HEK293 (cell line): ENCODE data around the gene HBP1.

ENCODE experiments used
- CTCF ChIA-PET: fragments of 350-600 bp; formaldehyde crosslinking; extraction: SDS; loops from one replicate; lab custom pipeline; 2021; ENCODE audit warnings: antibody characterized with exemption; lab: Yijun Ruan, JAX
- POLR2A ChIA-PET: fragments of 300-600 bp; formaldehyde crosslinking; extraction: SDS; loops from one replicate; lab custom pipeline; 2020; ENCODE audit warnings: antibody characterized with exemption, inconsistent platforms; lab: Yijun Ruan, JAX
- H3K27ac ChIP-seq: fragments of 200-500 bp; sonication (Bioruptor generic); 2 replicates; pipeline ENCODE4 v1.5.1; 2014; ENCODE audit warnings: low read depth, low read length, control low read depth, inconsistent platforms; ENCODE audit errors: extremely low read depth
- H3K36me3 ChIP-seq, 2 experiments: fragments of 200-500 bp in 1 of 2; sonication (Bioruptor generic) in 1 of 2; 1 replicate in 1 of 2; 2 replicates in 1 of 2; pipeline ENCODE4 v1.5.1; 2014 to 2017; ENCODE audit warnings: inconsistent platforms in 2 of 2, low read length in 2 of 2; ENCODE audit not compliant: control insufficient read depth in 2 of 2, insufficient read depth in 1 of 2
- H3K4me1 ChIP-seq: fragments of 200-500 bp; sonication (Bioruptor generic); 2 replicates; pipeline ENCODE4 v1.5.1; 2014; ENCODE audit warnings: mild to moderate bottlenecking, low read length, inconsistent platforms; ENCODE audit not compliant: control insufficient read depth, insufficient read depth
- H3K4me3 ChIP-seq: 2 replicates; pipeline ENCODE4 v1.5.1; 2011; ENCODE audit warnings: low read depth, mild to moderate bottlenecking, control low read depth, low read length, moderate library complexity
- H3K9me3 ChIP-seq: fragments of 200-500 bp; sonication (Bioruptor generic); 2 replicates; pipeline ENCODE4 v1.5.1; 2014; ENCODE audit warnings: low read depth, low read length, inconsistent platforms; ENCODE audit not compliant: control insufficient read depth, insufficient read depth
- GFI1B ChIP-seq: fragments of 450-650 bp; formaldehyde crosslinking; IDR thresholded peaks from 2 replicates; pipeline ENCODE4 v1.5.1; 2016; ENCODE audit warnings: missing biosample characterization, missing genetic modification characterization
- ZBTB17 ChIP-seq: fragments of 450-650 bp; formaldehyde crosslinking; IDR thresholded peaks from 2 replicates; pipeline ENCODE4 v1.5.1; 2016; ENCODE audit warnings: missing biosample characterization, missing genetic modification characterization
- ZBTB48 ChIP-seq: fragments of 450-650 bp; formaldehyde crosslinking; IDR thresholded peaks from 2 replicates; pipeline ENCODE4 v1.5.1; 2016; ENCODE audit warnings: missing biosample characterization, missing genetic modification characterization
- ZFHX2 ChIP-seq: fragments of 450-650 bp; formaldehyde crosslinking; conservative IDR thresholded peaks from 2 replicates; pipeline ENCODE4 v1.5.1; 2016; ENCODE audit warnings: missing biosample characterization, missing genetic modification characterization
- ZNF114 ChIP-seq: fragments of 450-650 bp; formaldehyde crosslinking; IDR thresholded peaks from 2 replicates; pipeline ENCODE4 v1.5.0; 2017; ENCODE audit warnings: missing biosample characterization, missing genetic modification characterization
- ZNF16 ChIP-seq: fragments of 450-650 bp; formaldehyde crosslinking; IDR thresholded peaks from 2 replicates; pipeline ENCODE4 v1.5.1; 2016; ENCODE audit warnings: low read depth, missing biosample characterization, missing genetic modification characterization
- ZNF169 ChIP-seq: fragments of 450-650 bp; formaldehyde crosslinking; IDR thresholded peaks from 2 replicates; pipeline ENCODE4 v1.5.1; 2016; ENCODE audit warnings: missing biosample characterization, missing genetic modification characterization
- ZNF211 ChIP-seq: fragments of 450-650 bp; formaldehyde crosslinking; IDR thresholded peaks from 2 replicates; pipeline ENCODE4 v1.5.1; 2016; ENCODE audit warnings: low read depth, missing biosample characterization, missing genetic modification characterization
- ZNF214 ChIP-seq: fragments of 450-650 bp; formaldehyde crosslinking; IDR thresholded peaks from 2 replicates; pipeline ENCODE4 v1.5.1; 2017; ENCODE audit warnings: missing biosample characterization, mild to moderate bottlenecking, missing genetic modification characterization, borderline replicate concordance
- ZNF292 ChIP-seq: fragments of 450-650 bp; formaldehyde crosslinking; IDR thresholded peaks from 2 replicates; pipeline ENCODE4 v1.5.1; 2016; ENCODE audit warnings: low read depth, missing biosample characterization, missing genetic modification characterization, borderline replicate concordance
- ZNF501 ChIP-seq: fragments of 450-650 bp; formaldehyde crosslinking; IDR thresholded peaks from 2 replicates; pipeline ENCODE4 v1.5.1; 2016; ENCODE audit warnings: missing biosample characterization, missing genetic modification characterization
- ZNF510 ChIP-seq: fragments of 450-650 bp; formaldehyde crosslinking; IDR thresholded peaks from 2 replicates; pipeline ENCODE4 v1.5.1; 2018; ENCODE audit warnings: mild to moderate bottlenecking, missing genetic modification characterization, missing biosample characterization; ENCODE audit not compliant: insufficient replicate concordance
- ZNF555 ChIP-seq: fragments of 450-650 bp; formaldehyde crosslinking; conservative IDR thresholded peaks from 2 replicates; pipeline ENCODE4 v1.5.1; 2017; ENCODE audit warnings: missing biosample characterization, mild to moderate bottlenecking, missing genetic modification characterization, inconsistent platforms
- ZNF558 ChIP-seq: fragments of 450-650 bp; formaldehyde crosslinking; IDR thresholded peaks from 2 replicates; pipeline ENCODE4 v1.5.1; 2016; ENCODE audit warnings: missing biosample characterization, missing genetic modification characterization
- ZNF560 ChIP-seq: fragments of 450-650 bp; formaldehyde crosslinking; IDR thresholded peaks from 2 replicates; pipeline ENCODE4 v1.5.1; 2017; ENCODE audit warnings: missing biosample characterization, missing genetic modification characterization, borderline replicate concordance
- ZNF561 ChIP-seq: fragments of 450-650 bp; IDR thresholded peaks from 2 replicates; pipeline ENCODE4 v1.5.1; 2018; ENCODE audit warnings: missing biosample characterization, missing genetic modification characterization, borderline replicate concordance
- ZNF629 ChIP-seq: fragments of 450-650 bp; formaldehyde crosslinking; IDR thresholded peaks from 2 replicates; pipeline ENCODE4 v1.5.1; 2017; ENCODE audit warnings: missing biosample characterization, missing genetic modification characterization
- TF ChIP-seq, protein P1 (sequence below): fragments of 450-650 bp; formaldehyde crosslinking; IDR thresholded peaks from 2 replicates; pipeline ENCODE4 v1.5.1; 2016; ENCODE audit warnings: missing biosample characterization, missing genetic modification characterization
- TF ChIP-seq, protein P2 (sequence below): fragments of 450-650 bp; formaldehyde crosslinking; IDR thresholded peaks from 2 replicates; pipeline ENCODE4 v1.5.1; 2016; ENCODE audit warnings: missing biosample characterization, missing genetic modification characterization
- TF ChIP-seq, protein P3 (sequence below): fragments of 450-650 bp; formaldehyde crosslinking; IDR thresholded peaks from 2 replicates; pipeline ENCODE4 v1.5.1; 2016; ENCODE audit warnings: missing biosample characterization, missing genetic modification characterization
- TF ChIP-seq, protein P4 (sequence below): fragments of 450-650 bp; formaldehyde crosslinking; IDR thresholded peaks from 2 replicates; pipeline ENCODE4 v1.5.1; 2016; ENCODE audit warnings: missing biosample characterization, missing genetic modification characterization

The HBP1 gene

DNA sequence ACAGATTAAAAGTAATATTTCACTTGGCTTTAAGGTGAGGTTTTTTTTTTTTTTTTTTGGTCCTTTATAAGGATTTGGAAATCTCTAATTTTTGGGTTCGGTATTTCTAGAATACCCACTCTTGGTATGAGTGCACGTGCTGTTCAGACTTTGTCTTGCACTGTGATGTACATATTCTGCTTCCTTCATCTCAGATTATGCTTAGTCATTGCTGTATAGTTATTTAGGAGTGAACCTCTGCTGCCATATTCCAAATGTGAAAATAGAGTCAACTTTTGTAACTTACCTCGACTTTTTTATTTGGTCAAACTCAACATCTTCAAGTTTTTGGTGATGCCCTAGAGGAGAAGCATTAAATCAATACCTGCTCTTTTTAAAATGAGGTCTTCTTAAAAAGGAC is 40.1 kb upstream of the HBP1 start (continued):
- TF ChIP-seq, protein P1, sequence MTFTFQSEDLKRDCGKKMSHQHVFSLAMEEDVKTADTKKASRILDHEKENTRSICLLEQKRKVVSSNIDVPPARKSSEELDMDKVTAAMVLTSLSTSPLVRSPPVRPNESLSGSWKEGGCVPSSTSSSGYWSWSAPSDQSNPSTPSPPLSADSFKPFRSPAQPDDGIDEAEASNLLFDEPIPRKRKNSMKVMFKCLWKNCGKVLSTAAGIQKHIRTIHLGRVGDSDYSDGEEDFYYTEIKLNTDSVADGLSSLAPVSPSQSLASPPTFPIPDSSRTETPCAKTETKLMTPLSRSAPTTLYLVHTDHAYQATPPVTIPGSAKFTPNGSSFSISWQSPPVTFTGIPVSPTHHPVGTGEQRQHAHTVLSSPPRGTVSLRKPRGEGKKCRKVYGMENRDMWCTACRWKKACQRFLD, result no peak
- no peak for TF ChIP-seq ZNF16 (tag by site-specific recombination)
- no peak for TF ChIP-seq ZNF211

DNA sequence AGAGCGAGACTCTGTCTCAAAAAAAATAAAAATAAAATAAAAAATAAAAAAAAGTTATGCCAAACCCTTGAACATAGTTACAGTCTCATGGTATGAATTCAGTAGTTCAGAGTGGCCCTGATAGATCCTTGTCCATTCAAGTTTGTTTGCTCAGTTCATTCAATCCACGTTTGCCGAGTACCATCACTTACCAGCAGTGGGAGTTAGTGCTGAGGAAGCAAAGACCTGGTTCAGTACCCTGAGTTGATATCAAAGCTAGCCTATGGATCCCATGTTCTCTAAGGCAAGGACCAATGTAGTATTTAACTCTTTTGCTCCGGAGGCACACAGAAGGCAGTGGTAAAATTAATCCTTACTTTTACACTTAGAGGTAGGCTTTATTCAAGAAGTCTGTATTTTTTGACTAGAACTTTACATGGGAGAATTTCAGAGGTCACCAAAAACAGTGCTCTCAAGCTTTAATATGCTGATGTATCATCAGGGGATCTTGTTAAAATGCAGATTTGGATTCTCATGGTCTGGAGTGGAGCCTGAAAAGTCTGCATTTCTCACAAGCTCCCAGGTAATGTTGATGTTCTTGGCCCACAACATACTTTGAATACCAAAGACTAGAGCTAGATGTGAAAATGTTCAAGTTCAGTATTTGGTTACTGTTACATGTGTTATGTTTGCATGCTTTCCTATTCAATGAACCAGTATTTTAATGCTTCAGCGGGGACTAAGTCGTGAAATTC is 38.1 kb upstream of the HBP1 start:
- H3K27ac ChIP-seq, result no peak overlapping the region
- POLR2A ChIA-PET, result no interaction called here
- no peaks in the 10 kb centered on the region for H3K4me1 ChIP-seq
- no peaks in the 10 kb centered on the region for H3K9me3 ChIP-seq
- CTCF ChIA-PET, result interaction anchor here (0.8 to 1.7 kb wide), 4 partner anchors 9 to 27 kb away, joined by 3 to 11 read pairs (median 3); no protein-coding TSS in a partner anchor
- H3K4me3 ChIP-seq, result no peak overlapping the region
- TF ChIP-seq ZNF114, result no peak
- TF ChIP-seq ZNF561, result no peak
- no peak for TF ChIP-seq ZNF501 (tag by site-specific recombination)
- TF ChIP-seq ZBTB48, result no peak
- TF ChIP-seq ZNF169 (tag by site-specific recombination), result no peak
- no peak for TF ChIP-seq ZNF558 (tag by site-specific recombination)
- TF ChIP-seq GFI1B, result no peak
- TF ChIP-seq, protein P2, sequence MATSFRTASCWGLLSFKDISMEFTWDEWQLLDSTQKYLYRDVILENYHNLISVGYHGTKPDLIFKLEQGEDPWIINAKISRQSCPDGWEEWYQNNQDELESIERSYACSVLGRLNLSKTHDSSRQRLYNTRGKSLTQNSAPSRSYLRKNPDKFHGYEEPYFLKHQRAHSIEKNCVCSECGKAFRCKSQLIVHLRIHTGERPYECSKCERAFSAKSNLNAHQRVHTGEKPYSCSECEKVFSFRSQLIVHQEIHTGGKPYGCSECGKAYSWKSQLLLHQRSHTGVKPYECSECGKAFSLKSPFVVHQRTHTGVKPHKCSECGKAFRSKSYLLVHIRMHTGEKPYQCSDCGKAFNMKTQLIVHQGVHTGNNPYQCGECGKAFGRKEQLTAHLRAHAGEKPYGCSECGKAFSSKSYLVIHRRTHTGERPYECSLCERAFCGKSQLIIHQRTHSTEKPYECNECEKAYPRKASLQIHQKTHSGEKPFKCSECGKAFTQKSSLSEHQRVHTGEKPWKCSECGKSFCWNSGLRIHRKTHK (tag by site-specific recombination), result no peak
- TF ChIP-seq ZNF629, result no peak
- TF ChIP-seq, protein P3, sequence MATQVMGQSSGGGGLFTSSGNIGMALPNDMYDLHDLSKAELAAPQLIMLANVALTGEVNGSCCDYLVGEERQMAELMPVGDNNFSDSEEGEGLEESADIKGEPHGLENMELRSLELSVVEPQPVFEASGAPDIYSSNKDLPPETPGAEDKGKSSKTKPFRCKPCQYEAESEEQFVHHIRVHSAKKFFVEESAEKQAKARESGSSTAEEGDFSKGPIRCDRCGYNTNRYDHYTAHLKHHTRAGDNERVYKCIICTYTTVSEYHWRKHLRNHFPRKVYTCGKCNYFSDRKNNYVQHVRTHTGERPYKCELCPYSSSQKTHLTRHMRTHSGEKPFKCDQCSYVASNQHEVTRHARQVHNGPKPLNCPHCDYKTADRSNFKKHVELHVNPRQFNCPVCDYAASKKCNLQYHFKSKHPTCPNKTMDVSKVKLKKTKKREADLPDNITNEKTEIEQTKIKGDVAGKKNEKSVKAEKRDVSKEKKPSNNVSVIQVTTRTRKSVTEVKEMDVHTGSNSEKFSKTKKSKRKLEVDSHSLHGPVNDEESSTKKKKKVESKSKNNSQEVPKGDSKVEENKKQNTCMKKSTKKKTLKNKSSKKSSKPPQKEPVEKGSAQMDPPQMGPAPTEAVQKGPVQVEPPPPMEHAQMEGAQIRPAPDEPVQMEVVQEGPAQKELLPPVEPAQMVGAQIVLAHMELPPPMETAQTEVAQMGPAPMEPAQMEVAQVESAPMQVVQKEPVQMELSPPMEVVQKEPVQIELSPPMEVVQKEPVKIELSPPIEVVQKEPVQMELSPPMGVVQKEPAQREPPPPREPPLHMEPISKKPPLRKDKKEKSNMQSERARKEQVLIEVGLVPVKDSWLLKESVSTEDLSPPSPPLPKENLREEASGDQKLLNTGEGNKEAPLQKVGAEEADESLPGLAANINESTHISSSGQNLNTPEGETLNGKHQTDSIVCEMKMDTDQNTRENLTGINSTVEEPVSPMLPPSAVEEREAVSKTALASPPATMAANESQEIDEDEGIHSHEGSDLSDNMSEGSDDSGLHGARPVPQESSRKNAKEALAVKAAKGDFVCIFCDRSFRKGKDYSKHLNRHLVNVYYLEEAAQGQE, result no peak
- TF ChIP-seq ZNF292, result no peak
- TF ChIP-seq ZNF510 (tag by site-specific recombination), result no peak
- TF ChIP-seq ZNF560 (tag by site-specific recombination), result no peak
- TF ChIP-seq ZNF555 (tag by site-specific recombination), result no peak
- no peaks in the 10 kb centered on the region for H3K36me3 ChIP-seq

DNA sequence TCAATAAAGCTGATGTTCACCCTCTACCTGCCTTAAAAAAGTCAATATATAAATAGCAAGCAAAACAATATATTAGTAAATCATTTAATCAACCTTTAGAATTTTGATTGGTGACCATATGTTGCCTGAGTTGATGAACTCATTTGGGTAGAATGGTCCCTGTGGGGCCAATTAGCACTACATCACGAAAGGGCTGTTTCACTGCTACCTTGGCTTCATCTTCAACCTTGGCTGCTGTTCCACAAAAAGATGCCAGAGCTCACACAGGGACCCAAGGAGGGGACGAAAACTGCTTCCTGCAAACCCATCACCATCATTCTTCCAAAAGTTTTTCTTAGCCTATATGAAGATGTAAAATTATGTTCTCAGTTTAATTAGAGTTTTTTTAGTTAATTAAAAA is 35.4 kb upstream of the HBP1 start:
- ChIA-PET CTCF (no interaction called here), POLR2A (no interaction called here)
- Histone ChIP-seq H3K4me1 (no peaks in the 10 kb centered on the region), H3K9me3 (no peaks in the 10 kb centered on the region), H3K27ac (no peak overlapping the region), H3K4me3 (no peak overlapping the region), H3K36me3 (no peaks in the 10 kb centered on the region)
- no peak for TF ChIP-seq ZFHX2 (tag by site-specific recombination)
- TF ChIP-seq ZNF214 (tag by site-specific recombination), result no peak
- TF ChIP-seq ZBTB17 (tag by site-specific recombination), result no peak
- TF ChIP-seq, protein P2 (tag by site-specific recombination), result no peak
- TF ChIP-seq, protein P4, sequence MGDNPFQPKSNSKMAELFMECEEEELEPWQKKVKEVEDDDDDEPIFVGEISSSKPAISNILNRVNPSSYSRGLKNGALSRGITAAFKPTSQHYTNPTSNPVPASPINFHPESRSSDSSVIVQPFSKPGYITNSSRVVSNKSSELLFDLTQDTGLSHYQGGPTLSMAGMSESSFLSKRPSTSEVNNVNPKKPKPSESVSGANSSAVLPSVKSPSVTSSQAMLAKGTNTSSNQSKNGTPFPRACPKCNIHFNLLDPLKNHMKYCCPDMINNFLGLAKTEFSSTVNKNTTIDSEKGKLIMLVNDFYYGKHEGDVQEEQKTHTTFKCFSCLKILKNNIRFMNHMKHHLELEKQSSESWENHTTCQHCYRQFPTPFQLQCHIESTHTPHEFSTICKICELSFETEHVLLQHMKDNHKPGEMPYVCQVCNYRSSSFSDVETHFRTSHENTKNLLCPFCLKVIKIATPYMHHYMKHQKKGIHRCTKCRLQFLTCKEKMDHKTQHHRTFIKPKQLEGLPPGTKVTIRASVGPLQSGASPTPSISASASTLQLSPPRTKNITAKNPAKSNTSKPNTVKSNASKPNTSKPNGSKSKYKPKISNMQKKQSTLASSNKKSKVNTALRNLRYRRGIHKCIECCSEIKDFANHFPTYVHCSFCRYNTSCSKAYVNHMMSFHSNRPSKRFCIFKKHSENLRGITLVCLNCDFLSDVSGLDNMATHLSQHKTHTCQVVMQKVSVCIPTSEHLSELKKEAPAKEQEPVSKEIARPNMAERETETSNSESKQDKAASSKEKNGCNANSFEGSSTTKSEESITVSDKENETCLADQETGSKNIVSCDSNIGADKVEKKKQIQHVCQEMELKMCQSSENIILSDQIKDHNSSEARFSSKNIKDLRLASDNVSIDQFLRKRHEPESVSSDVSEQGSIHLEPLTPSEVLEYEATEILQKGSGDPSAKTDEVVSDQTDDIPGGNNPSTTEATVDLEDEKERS (tag by site-specific recombination), result no peak
